CD4-positive, alpha-beta T cell treated with Interleukin-12 subunit alpha and Interleukin-12 subunit beta, for 1 hour (primary cell): ENCODE measurements around the gene SFMBT2.
A peak's percentile ranks its signal among the peaks of the same experiment; 100 is the strongest.
"Not testable (repeated sequence)": the region's sequence is repeated elsewhere in the genome, so short reads cannot be mapped to it uniquely, and the experiment has no call there.

ENCODE experiments used
- DNase-seq: peaks from one replicate; pipeline ENCODE4 v3.0.0-alpha.2; 2020

SFMBT2 gene

DNA sequence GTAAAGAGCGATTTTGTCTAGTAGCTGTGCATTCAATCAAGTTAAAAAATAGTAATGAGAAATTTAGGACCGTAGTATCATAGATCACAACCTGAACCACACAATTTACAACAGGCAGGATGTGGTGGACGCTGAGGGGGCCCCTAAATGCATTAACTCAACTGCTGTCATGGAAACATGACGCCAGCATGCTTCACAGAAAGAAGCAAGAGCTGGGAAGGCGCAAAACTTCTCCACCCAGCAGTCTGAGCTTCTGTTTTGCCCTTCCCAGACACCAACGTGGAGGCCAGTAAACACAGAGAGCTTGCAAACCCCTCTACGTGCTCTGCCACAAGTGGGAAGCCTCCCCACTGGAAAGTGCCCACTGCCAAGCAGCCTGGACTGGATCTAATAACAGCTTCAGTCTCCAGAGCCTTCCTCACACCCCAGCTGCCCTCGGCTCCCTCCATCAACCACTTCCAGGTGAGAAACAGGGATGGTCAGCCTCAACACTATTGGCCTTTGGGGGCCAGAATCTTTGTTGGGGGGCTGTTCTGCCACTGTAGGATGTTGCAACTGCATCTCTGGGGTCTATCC is 151.8 kb downstream of the SFMBT2 start:
- DNase-seq = peak; percentile 62

DNA sequence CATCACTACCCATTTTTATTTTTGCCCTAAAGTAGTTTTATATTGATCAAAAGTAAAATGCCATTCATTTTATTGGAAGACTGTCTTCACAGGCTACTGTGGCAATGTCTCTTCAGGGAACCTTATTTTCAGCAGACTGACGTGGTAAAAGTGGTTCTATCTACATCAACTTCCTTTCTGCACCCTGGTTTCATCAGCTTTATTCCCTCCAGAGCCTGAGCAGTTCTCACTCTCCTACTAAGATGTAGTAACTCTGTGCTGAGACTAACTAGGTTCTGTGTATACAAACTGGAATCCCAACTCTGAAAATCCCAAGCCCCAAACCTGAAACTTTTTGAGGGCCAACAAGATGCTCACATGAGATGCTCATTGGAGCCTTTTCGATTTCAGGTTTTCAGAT is 155.3 kb downstream of the SFMBT2 start:
- DNase-seq = no peak

DNA sequence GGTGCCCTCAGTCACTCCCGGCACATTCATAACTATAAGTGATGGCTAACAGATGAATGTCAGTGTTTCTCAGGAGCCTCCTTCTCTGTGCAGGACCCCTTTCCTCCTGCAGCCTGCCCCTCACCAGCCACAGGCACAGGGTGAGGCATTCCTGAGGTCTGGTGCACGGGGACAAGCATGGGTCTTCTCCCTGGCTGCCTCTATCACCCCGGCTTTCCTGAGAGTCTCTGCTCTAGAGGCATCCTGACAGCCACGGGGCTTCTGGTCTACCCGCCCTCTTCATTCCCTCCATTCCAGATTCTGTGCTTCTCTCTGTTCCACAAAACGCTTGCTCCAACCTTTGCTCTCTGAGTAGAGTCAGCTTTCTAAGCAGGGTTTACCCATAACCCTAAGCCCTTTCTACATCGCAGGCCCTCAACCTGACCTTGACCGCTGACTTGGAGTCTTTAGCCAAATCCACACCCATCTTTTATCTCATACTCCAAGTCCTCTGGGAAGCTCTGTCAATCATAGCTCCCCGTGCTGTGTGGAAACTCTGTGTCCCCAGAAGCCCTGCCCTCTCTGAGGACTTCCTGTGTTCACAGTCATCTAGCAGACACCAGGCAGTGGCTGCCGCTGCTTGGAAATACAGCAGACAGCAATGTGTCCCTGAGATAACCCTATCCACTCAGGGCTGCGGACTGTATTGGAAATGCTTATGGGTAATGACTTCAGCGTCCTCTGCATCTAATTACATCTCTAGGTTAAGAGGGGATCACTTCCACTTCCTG is 159.0 kb downstream of the SFMBT2 start:
- DNase-seq = no peak

DNA sequence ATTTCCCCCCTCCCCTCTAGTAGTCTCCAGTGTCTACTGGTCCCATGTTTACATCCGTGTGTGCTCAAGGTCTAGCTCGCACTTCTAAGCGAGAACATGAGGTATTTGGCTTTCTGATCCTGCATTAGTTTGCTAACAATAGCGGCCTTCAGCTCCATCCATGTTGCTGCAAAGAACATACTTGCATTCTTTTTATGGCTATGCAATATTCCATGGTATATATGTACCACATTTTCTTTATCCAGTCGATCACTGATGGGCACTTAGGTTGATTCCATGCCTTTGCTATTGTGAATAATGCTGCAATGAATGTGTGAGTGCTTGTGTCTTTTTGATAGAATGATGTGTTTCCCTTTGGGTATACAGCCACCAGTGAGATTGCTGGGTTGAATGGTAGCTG is 160.6 kb downstream of the SFMBT2 start:
- no peak for DNase-seq

DNA sequence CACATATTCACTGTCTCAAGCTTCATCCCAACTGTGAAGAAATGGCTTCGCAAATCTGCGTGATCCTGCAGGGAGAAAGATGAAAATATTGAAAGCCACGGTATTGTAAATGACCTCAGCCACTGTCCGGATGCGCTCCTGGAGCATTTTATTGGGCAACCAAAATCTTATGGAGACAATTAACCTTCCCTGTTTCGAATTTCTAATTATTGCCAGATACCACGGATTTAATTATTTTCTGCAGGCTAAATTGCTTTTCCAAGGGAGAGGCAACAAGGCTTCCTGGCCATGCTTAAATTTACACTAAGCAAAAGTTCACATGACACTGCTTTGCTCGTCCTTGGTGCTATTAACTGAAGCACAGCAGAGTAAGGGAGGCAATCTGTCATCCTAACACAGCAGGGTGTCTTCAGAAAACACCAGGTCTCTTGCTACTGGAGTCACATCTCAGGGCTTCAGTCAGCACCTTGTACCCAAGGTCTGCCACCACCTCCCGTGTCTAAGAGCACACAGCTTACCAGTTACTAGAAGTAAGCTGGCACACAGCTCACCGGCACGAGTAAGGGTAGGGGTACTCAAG is 162.2 kb downstream of the SFMBT2 start:
- no peak for DNase-seq

DNA sequence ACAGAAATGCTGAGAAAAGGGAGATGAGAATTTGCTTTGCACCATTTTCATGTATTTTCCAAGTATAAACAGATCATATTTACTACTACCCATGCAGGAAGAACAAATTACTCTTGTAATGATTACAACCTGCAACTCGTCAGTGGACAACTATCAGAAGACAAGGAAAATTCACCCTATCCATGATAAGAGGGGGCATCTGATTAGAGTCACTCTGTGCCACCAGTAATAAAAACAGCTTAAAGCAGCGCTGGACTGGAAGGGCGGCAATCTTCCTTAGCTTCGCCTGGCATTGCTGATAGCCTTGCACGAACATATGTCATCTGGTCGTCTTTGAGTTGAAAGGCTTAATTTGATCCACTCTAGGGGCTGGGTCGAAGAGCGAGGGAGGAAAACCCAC is 162.7 kb downstream of the SFMBT2 start:
- DNase-seq = no peak

DNA sequence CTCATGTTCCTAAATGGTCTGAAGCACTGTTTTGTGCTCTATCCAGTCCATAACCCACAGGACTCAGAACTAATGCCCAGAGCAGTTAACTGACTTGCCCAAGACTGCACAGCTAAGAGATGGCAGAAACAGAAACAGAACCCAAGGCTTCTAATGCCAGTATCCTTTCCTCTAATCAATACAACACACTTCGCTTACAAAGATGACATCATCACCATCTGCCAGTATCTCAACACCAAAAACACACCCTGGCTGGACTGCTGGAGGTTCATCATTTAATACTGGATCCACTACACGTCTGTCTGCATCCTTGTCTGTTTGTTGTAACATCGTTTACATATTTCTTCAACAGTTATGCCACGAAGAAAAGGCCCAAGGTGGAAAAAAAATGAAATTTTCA is 165.3 kb downstream of the SFMBT2 start:
- no peak for DNase-seq

DNA sequence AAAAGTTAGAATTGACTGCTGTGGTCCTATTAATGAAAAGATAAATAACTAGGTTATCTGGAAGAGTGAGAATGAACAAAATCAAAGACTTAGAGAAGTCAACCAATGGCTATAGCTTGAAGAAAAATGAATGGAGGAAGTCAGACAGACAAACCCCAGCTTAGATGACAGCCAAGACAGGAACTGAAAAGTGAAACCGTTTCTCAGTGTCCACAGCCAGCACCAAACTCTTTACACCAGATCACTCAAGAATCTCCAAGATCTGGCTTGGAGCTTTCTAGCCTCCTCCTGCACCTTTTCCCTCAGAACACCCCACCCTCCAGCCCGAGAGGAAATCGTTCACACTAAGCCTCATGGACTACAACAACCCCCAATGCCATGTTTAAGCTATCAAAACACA is 167.0 kb downstream of the SFMBT2 start:
- DNase-seq = peak; percentile 10

DNA sequence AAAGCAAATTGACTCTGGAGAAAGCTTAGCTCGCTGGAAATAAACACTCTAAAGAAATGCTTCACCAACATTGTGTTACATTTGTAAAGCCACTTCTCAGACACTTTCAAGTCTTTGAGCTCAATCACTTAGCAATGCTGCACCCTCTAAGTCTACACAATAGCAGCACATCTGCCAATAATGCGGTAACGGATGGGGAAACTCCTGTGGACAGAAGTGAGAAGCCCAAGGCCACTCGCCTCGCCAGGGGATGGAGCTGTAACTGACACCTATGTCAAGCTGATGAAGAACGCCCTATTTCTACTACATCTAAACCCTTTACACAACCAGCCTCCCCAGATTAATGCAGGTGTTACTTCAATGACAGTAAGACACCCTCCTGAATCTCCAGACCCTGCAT is 167.7 kb downstream of the SFMBT2 start:
- DNase-seq = peak; percentile 12

DNA sequence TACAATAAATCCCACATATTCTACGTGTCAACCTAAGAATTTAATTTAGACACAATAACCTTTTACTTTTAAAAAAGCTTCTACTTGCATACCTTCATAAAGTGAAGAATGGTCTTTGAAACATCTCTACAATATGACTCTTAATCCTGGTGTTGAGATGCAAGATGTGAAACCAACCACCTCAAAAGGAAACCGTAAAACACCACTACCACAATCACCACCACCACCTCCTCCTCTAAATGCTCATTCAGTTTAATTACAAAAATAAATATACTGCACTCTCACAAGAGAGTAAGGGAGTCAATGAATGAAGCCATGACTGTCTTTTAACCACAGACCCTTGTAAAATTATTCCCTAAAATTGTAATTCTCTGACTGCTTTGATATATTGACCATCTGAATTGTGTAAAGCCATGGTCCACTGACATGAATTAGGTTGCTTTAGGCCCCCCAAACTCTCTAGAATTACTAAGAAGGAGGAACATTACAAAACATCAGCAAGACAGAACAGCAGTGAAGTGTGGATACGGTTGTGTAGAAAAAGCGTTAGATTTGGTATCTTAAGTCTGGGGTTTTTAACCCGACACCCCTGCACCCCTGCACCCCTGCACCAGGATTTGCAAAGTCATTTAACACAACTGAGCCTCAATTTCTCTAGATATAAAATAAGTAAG is 171.4 kb downstream of the SFMBT2 start:
- DNase-seq = peak; percentile 16

DNA sequence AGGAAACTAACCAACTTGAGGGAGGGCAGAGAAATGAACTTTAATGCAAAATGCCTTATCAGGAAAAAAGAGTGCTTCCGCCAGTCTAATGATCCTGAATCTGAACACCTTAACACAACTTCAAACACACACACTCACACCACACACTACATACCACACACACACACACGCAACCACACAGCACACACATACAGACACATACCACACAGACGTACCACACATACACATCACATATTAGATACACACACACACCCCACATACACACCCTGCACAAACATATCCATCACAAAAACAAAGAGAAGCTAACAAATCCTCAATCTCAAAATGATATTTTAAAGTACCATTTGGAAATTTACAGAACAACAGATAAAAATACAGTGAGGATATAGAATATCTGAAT is 175.5 kb downstream of the SFMBT2 start:
- no peak for DNase-seq

DNA sequence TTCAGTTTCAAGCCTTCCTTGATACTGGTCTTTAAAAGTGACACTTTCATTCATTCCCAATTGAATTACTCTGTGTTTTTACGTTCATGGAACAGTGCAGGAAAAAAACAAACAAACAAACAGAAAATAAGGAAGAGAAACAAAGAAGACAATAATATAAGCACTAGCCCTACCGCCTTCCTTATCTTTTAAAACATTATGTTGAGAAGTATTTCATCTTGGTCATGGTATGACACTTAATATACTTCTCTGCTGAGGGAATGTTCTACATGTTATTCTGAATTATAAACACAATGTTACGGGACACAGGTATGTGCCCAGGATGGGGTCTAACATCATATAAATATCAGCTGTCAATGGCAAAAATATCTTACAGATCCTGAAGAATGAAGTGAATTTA is 176.7 kb downstream of the SFMBT2 start:
- no peak for DNase-seq

DNA sequence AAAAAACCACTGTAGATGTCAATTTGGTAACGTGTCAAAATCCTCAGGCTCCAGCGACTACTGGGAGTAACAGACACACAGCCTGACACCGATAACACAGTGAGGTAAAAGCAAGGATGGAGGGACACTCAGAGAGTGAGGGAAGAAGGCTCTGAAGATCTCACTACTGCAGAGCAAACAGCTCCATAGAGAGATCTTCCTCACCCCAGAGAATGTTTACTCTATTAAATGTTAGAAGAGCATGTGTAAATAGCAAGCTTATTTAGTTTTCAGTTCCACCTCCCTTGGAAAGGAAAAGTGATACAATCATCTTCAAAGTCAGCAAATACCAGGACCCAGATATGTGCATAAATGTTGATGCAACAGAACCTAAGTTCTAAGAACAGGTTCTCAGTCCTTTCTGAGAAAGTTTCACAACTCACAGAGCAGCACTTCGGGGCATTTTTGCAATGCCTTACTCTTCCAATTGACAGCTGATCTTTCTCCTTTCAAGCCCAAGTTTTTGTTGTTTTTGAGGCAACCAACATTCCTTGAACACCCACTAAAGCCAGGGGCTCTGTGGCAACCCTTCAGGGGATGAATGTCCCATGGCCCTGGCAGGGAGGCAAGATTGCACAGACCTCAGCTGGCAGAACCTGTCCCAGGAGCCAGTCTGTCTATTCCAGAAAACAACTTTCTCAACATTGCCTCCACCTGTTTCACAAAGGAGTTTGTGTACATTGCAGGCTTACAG is 177.4 kb downstream of the SFMBT2 start:
- no peak for DNase-seq

DNA sequence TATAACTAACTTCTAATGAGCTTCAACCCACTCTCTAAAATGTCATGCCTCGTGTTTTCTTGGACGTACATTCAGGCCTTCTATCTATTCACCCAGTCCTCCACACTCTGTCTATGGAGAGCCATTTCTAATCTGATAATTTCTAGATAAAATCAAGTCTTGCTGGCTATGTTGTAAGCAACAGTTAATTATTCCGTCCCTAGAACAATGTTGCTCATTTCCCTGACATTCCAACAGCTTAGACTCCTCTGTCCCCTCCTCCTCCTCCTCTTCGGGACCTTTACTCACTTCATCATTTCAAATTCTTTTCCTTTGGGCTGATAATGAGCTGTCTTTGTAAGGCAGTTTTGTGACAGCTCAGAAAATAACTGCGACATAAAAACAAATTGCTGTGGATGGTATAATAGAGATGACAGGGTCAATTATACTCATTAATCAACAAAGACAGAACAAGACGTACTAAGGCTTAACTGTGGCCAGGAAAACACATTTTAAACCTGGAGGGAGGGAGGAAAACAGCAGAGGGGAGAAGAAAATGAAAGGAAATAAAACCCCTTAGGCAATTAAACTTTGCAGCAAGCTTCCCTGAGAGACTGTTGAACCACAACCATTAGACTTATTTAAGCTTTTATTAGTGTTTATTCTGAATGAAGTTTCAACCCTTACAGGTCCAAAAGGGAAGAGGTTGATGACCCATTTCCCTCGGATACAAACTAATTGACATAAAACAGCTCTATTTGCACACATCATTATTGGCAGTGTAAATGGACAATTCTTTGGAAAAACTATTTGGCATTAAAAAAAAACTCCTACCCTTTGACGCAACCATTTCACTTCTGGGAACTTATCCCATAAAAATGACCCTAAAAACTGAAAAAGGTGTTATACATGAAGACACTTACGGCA is 179.1 kb downstream of the SFMBT2 start:
- no peak for DNase-seq

DNA sequence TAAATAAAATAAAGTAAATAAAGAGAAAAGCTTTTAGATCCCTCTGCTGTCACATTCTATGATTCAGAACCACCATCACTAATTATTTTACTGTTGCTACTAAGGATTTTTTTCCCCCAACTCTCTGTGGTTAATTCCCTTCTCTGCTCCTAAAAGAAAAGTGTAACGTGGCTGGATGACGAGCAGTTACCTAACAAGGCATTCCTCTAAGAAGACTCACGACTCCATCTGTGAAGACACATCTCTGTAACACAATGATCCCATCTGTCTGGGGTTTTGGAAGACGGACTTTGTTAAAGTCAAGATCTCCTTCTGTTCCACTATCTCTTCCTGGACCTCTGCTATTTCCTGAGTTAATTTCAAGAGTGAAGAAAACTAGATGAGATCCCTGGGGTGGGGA is 179.9 kb downstream of the SFMBT2 start:
- no peak for DNase-seq

DNA sequence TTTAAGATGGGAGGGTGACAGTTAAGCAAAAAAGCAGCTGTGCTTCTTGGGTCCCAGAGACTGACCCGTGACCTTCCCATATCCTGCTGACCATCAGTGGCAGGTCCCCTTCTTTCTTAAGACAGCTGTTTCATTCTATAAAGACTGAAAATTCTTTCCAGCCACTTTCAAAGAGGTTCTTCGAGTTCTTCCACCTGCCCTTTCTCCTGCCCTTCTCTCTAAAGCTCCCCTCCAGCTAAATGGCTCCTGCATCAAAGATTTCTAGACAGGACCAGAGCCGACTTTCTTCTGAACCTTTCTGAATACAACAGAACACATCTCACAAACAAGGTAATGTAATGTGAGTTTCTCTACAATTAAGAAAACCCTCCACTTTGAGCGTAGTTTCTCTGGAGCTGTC is 180.8 kb downstream of the SFMBT2 start:
- no peak for DNase-seq

DNA sequence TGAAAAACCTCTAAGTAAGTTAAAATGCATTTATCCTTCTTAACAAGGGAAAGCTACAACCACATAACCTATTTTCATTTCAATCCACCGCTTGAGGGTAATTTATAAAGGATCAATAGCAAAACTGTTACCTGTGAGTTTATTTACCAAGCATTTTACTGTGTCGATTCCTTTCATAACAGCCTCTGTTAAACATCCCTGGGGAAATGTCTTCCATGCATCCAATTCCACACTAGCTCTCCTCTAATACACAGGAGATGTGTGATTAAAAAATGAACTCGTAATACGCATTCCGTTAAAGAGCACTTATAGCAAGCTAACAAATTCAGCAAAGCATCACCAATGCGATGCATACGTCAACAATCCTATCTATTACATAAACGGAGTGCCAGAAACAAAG is 185.7 kb downstream of the SFMBT2 start:
- DNase-seq = no peak

DNA sequence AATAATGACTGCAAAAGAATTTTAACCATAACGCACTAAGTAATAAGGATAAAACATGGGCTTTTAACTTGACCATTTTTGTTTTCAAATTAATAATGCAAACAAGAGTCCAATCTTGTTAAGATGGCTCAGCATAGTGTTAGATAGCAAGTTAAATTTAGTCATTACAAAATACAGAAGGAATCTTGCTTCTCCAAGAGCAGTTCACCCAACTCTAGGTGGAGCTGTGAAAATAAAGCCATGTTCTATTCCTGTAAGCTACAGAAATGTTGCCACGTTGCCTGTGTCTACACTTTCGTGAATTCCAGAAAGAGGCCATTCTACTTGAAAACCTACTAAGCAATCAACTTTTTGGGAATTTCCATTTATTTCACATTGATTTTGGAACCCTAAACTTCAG is 191.9 kb downstream of the SFMBT2 start:
- no peak for DNase-seq

DNA sequence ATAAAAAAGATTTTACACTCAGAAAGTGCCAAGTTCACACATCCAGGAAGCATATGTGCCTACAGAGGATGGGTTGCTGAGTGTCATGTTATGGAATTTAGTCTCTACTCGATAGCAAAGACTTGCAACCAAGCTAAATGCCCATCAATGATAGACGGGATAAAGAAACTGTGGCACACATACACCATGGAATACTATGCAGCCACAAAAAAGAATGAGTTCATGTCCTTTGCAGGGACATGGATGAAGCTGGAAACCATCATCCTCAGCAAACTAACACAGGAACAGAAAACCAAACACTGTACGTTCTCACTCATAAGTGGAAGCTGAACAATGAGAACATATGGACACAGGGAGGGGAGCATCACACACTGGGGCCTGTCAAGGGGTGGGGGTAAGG is 198.1 kb downstream of the SFMBT2 start:
- not testable (repeated sequence) for DNase-seq

DNA sequence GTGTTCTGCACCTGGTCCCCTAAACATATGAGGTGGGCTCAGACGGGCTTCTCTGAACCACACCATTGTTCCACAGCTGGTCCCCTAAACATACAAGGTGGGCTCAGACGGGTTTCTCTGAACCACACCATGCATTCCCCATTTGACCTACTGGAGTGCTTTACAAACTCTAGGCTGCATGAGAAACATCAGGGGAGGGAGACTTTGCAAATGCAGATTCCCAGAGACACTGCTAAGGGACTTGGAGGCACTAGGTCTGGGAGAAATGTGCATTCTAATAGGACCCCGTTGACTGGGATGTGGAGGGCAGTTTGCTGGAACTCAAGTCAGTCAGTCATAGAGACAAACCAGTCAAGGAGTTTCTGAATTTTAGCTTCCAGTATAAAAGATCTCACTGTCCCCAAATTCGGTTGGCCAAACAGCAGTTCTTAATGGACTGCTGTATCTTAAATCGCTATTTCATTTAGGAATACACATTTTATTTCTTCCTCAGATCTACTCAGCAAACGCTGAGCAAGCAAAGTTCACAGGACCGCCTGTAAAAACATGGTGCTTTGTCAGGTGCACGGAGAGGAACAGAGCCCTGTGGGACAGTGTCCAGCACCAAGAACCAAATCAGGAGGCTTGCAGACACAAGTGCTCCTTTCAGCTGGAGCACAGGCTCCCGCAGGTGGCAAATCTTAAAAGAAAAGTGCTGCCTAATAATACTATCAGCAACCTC is 198.8 kb downstream of the SFMBT2 start:
- no peak for DNase-seq

DNA sequence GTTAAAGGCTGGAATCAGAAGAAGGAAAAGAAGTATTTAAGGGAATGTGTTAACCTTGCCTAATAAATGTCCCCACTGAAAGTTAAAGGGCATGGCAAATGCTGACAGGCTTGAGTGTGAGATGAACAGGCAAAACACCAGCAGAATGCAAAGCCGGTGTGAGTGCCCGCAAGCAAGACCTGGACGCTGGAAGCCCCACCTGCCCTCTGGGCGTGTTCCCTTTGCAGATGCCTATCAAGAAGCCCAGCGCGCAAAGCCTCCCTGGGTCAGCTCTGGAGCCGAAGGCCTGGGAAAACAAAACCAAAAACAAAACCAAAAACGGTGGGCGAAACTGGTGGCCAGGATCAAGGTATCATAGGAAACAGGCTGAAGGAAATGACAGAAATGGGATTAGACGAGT is 200.3 kb downstream of the SFMBT2 start:
- no peak for DNase-seq

DNA sequence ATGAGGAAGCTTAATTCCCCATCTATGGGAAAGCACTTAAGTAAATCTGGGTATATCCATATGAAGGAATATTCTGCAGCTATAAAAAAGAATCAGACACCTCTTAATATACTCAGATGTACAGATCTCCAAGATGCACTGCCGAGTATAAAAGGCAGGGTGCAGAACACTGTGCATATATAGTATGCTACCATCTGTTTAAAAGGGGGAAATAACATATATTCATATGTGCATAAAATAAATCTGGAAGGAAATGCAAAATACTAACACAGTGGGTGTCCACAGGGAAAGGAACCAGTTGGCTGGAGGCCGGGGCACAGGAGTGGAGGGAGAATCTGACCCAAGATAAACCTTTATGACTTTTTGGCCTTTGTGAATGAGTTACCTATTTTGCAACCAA is 201.4 kb downstream of the SFMBT2 start:
- DNase-seq = no peak
